GM12874 (cell line): ENCODE data around the gene PIAS2.

Experiments
- TF ChIP-seq, protein P1 (sequence below): IDR thresholded peaks from 2 replicates; pipeline ENCODE4 v1.5.1; 2011; ENCODE audit warnings: low read depth, mild to moderate bottlenecking, control low read depth, low read length, moderate library complexity; ENCODE audit not compliant: insufficient read depth

PIAS2 gene

DNA sequence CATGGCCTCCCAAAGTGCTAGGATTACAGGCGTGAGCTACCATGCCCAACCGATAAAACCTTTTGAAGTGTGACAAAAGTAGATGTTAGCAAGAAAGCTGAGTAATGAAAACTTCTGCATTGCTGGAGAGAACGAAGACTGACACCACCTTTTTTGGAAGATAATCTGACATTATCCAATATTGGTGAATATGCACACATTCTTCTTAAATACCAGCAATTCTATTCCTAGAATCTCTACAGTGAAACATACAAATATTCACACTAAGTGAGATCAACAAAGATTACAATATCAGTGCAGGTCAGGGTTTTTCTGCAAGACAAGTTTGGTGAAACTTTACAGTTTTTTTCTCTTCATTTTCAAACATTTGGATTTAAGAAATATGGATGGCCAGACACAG, 7.8 kb downstream of the PIAS2 start:
- TF ChIP-seq, protein P1, sequence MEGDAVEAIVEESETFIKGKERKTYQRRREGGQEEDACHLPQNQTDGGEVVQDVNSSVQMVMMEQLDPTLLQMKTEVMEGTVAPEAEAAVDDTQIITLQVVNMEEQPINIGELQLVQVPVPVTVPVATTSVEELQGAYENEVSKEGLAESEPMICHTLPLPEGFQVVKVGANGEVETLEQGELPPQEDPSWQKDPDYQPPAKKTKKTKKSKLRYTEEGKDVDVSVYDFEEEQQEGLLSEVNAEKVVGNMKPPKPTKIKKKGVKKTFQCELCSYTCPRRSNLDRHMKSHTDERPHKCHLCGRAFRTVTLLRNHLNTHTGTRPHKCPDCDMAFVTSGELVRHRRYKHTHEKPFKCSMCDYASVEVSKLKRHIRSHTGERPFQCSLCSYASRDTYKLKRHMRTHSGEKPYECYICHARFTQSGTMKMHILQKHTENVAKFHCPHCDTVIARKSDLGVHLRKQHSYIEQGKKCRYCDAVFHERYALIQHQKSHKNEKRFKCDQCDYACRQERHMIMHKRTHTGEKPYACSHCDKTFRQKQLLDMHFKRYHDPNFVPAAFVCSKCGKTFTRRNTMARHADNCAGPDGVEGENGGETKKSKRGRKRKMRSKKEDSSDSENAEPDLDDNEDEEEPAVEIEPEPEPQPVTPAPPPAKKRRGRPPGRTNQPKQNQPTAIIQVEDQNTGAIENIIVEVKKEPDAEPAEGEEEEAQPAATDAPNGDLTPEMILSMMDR = no peak

DNA sequence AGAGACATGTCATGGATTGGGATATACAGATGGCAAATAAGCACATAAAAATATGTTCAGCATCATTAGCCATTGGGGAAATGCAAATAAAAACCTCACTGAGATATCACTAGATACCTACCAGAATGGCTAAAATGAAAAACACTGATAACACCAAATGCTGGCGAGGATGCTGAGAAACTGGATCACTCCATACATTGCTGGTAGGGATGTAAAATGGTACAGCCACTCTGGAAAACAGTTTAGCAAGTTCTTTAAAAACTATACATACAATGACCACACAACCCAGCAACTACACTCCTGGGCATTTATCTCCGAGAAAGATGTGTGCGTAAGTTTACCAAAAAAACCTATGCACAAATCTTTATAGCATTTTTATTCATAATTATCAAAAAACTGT, 13.9 kb downstream of the PIAS2 start:
- TF ChIP-seq, protein P1 = no peak

DNA sequence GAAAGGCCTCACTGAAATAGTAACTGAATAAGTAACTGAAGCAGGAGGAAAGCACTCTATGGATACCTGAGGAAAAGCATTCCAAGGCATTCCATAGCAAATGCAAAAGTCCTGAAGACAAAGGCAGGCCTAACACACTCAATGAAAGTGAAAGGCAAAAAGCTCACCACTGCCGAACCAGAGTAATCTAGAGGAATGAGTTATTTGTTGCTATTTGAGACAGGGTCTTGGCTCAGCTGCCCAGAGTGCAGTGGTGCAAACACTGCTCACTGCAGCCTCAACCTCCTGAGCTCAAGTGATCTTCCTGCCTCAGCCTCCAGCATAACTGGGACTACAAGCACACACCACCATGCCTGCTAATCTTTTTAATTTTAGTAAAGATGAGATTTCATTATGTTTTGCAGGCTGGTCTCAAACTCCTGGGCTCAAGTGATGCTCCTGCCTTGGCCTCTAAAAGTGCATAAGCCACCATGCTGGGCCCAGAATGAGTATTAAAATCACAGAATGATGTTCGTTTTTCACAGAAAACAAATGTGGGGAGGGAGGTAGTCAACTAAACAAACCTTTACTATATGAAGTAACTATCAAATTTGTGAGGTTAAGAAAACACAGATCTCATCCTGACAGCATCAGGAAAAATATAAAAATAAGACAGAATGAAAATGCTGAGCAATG, 17.9 kb downstream of the PIAS2 start:
- TF ChIP-seq, protein P1 = no peak

DNA sequence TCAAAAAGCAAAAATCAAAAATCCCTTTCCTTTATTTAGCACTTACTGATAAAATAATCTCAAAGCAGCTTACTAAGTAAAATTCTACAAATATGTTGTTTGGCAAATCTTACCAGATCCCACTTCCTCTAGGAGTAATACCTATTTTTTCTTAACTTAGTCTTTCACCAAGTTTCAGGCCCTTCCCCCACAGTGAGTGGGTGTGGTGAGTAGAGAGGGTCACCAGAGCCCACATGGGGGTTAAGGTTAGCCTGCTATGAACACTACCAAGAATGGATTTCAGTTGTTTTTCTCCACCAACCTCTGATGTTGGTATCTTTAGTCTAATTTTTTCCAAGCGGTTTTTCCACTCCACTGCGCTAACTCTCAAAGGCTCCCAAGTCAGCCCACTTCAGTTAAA, 23.2 kb downstream of the PIAS2 start:
- TF ChIP-seq, protein P1 = no peak

DNA sequence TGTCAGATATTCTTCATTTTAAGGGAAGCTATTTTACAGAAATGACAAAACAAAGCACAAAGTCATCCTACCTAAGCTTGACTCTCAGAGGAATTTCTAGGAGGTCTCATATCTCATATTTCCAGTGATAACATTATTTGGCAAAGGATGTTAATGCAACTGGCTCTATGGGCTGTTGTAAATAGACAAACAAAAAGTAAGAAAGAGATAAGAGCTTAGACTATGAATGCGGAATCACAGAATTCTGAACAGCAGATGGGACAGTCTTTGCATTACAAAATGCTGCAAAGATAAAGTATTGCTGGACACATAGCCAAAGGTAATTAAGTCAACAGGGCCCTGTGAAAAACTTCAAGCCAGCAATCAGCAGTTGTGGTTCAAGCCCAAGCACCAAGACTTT, 23.9 kb downstream of the PIAS2 start:
- TF ChIP-seq, protein P1 = no peak

DNA sequence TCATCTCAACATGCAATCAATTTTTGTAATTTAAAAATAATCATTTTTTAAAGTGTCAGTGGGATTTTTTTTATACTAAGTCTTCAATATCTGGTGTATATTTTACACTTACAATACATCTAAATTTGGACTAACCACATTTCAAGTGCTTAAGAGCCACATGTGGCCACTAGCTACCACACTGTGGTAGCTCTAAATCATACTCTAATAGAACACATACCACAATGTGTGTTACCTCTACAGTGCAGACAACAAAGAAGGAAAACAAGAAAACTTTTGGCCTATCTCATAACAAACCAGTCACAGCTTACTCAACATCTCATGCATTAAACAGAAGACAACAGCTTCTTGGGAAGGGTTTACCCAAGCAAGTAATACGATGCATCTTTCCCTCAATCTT, 24.5 kb downstream of the PIAS2 start:
- TF ChIP-seq, protein P1 = no peak

DNA sequence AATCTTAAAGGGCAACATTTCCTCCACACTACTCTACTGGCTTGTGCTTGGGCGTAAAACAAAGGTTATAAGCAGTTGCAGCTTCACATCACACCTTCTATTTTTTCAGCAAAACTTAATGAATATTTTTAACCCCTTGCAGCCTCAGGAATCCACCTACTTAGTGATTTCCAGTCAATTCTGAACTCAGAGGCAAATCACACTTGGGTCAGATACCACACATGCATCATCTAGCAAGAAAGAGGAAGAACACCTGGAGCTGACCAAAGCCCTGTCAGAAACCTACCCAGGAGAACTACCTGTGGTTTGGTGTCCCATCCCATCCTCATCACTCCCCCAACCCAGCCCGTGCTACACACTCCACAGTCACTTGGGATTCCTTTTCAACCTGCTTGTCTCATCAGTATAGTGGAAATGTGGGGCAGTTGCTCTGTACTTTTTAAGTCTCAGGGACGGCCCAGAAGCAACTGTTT, 25.5 kb downstream of the PIAS2 start:
- TF ChIP-seq, protein P1 = no peak
